ENCODE data around the gene KCNB1.

- TF ChIP-seq POLR2A (IDR thresholded peaks at IDR 0.05) (no peak), CTCF (IDR thresholded peaks at IDR 0.05) (no peak), EP300 (IDR thresholded peaks at IDR 0.05) (no peak)
These were observed 37.3 kb downstream of the KCNB1 start for GRCh38 chr20:49445176-49445575.

Measured in tibial nerve (tissue), 4 donors.